Endodermal cell (in vitro differentiated cells): ENCODE results near the gene TMEM250. TPM values are rescaled to one million over a fixed set of nuclear protein-coding genes. Genes with fewer than 3 reads are reported as not detected.

Source experiments
- DNase-seq: peaks from one replicate; pipeline ENCODE4 v3.0.0-alpha.2; 2017
- H3K27ac ChIP-seq: 2 replicates; pipeline ENCODE4 v1.5.1; 2013; ENCODE audit warnings: mild to moderate bottlenecking, low read depth, low read length, moderate library complexity
- H3K27me3 ChIP-seq: 2 replicates; pipeline ENCODE4 v1.6.1; 2013; ENCODE audit warnings: mild to moderate bottlenecking, low read length, moderate library complexity; ENCODE audit not compliant: insufficient read depth, control insufficient read depth, poor library complexity, severe bottlenecking
- H3K36me3 ChIP-seq: 2 replicates; pipeline ENCODE4 v1.7.0; 2013; ENCODE audit warnings: mild to moderate bottlenecking, low read length, moderate library complexity; ENCODE audit not compliant: control insufficient read depth, insufficient read depth
- H3K4me1 ChIP-seq: one replicate; pipeline ENCODE4 v1.7.0; 2013; ENCODE audit warnings: low read length; ENCODE audit not compliant: control insufficient read depth, insufficient read depth
- H3K4me3 ChIP-seq: 2 replicates; pipeline ENCODE4 v1.5.1; 2013; ENCODE audit warnings: mild to moderate bottlenecking, low read length, moderate library complexity
- H3K9ac ChIP-seq: 2 replicates; pipeline ENCODE4 v1.6.1; 2013; ENCODE audit warnings: mild to moderate bottlenecking, low read length, moderate library complexity; ENCODE audit not compliant: poor library complexity, severe bottlenecking; ENCODE audit errors: extremely low read depth
- H3K9me3 ChIP-seq: 2 replicates; pipeline ENCODE4 v1.6.1; 2013; ENCODE audit warnings: mild to moderate bottlenecking, low read length, moderate library complexity; ENCODE audit not compliant: control insufficient read depth
- H3K27ac Mint-ChIP-seq: 2 replicates; pipeline ENCODE4 v1.8.0; 2020; ENCODE audit warnings: mixed read lengths
- H3K27me3 Mint-ChIP-seq: 2 replicates; pipeline ENCODE4 v1.8.0; 2021; ENCODE audit warnings: mild to moderate bottlenecking, mixed read lengths; ENCODE audit not compliant: insufficient read depth
- H3K36me3 Mint-ChIP-seq: 2 replicates; pipeline ENCODE4 v1.8.0; 2020; ENCODE audit warnings: low read depth, mixed read lengths
- H3K4me1 Mint-ChIP-seq: 2 replicates; pipeline ENCODE4 v1.8.0; 2020; ENCODE audit warnings: mixed read lengths
- H3K4me3 Mint-ChIP-seq: 2 replicates; pipeline ENCODE4 v1.8.0; 2020; ENCODE audit warnings: mild to moderate bottlenecking, moderate library complexity, mixed read lengths
- H3K9me3 Mint-ChIP-seq: 2 replicates; pipeline ENCODE4 v1.8.0; 2020; ENCODE audit warnings: mild to moderate bottlenecking, mixed read lengths
- WGBS, 2 experiments: methylation state at CpG; one replicate each; pipeline versions ENCODE4 v1.1.5 to v1.1.7; 2013; ENCODE audit warnings: missing lambda C conversion rate in 2 of 2, mixed read lengths in 1 of 2; ENCODE audit not compliant: insufficient coverage in 1 of 2, insufficient read length in 1 of 2; 5-methylcytosine and 5-hydroxymethylcytosine counted together
- total RNA-seq, 2 donors: library from RNA; stranded (reverse); fragmentation: NEBNext Ultra II Directional in 1 of 2; extraction: Animal tissue kit (Norgen Biotek cat#: 25700) in 1 of 2; gene quantifications; 2 replicates in 1 of 2; 3 replicates in 1 of 2; pipeline ENCODE4 v1.2.1, GENCODE V29; 2021
- TF ChIP-seq, protein P1 (sequence below): fragments of 200-600 bp; sonication (generic); conservative IDR thresholded peaks from 2 replicates; pipeline ENCODE4 v1.5.0; 2021; ENCODE audit warnings: antibody characterized with exemption, mild to moderate bottlenecking

Gene TMEM250
- total RNA-seq, 2 donors from 2014 or later: 56.4 to 58.4 TPM

DNA sequence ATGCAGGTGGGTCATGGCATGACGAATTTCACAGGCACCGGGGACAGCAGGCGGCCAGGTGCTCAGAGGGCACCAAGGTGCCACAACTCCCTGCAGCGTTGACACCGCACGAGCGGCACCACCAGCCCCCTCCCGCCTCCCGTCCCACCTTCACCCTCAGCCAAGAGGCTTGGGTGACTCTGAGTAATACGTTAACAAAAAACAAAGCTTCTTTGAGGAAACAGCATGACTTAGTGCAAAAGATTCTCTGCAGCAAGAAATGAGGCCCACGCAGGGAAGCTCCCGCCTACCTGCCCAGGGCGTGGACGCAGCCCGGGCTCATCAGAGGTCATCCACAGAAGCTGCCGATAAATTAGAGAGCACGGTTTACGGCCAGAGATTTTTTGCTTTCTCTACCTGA is 4.1 kb downstream of the TMEM250 start:
- H3K27ac ChIP-seq: no peak overlapping the region
- H3K9me3 ChIP-seq: no peaks in the 10 kb centered on the region
- no peaks in the 10 kb centered on the region for H3K27me3 ChIP-seq
- no peak for DNase-seq
- H3K9ac ChIP-seq: no peak overlapping the region
- H3K4me3 Mint-ChIP-seq: no peak overlapping the region
- H3K27ac Mint-ChIP-seq: no peak overlapping the region
- no peak overlapping the region for H3K4me3 ChIP-seq
- peaks cover 7% of the 10 kb centered on the region for H3K36me3 ChIP-seq
- no peaks in the 10 kb centered on the region for H3K4me1 ChIP-seq
- no peaks in the 10 kb centered on the region for H3K9me3 Mint-ChIP-seq
- 92 to 94% methylated on average over 14 to 18 of the region's 18 CpGs for WGBS, 2 experiments
- H3K36me3 Mint-ChIP-seq: peaks cover 14% of the 10 kb centered on the region
- TF ChIP-seq, protein P1, sequence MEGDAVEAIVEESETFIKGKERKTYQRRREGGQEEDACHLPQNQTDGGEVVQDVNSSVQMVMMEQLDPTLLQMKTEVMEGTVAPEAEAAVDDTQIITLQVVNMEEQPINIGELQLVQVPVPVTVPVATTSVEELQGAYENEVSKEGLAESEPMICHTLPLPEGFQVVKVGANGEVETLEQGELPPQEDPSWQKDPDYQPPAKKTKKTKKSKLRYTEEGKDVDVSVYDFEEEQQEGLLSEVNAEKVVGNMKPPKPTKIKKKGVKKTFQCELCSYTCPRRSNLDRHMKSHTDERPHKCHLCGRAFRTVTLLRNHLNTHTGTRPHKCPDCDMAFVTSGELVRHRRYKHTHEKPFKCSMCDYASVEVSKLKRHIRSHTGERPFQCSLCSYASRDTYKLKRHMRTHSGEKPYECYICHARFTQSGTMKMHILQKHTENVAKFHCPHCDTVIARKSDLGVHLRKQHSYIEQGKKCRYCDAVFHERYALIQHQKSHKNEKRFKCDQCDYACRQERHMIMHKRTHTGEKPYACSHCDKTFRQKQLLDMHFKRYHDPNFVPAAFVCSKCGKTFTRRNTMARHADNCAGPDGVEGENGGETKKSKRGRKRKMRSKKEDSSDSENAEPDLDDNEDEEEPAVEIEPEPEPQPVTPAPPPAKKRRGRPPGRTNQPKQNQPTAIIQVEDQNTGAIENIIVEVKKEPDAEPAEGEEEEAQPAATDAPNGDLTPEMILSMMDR: no peak
- peaks cover 2% of the 10 kb centered on the region for H3K4me1 Mint-ChIP-seq
- peaks cover 7% of the 10 kb centered on the region for H3K27me3 Mint-ChIP-seq

DNA sequence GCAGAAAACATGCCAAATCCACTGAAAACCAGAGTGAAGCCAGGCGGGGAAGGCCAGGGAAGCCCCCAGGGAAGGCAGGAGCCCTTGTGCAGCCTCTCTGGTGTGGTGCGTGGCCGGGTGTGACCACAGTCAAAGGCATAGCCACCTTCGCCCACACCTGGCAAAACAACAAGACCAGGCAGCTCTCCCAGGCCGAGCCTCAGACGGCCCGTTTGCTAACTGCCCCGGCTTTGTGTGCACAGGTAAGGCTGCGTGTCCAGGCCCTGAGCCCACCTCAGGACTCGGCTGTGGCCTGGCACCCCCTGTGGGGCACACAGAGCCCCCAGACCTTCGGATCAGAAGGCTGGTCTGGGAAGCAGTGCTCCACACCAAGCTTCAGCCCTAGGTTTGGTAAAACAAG is 6.1 kb downstream of the TMEM250 start:
- no peak overlapping the region for H3K27ac Mint-ChIP-seq
- H3K9me3 Mint-ChIP-seq: no peaks in the 10 kb centered on the region
- peaks cover 7% of the 10 kb centered on the region for H3K27me3 Mint-ChIP-seq
- H3K4me3 ChIP-seq: no peak overlapping the region
- DNase-seq: no peak
- no peak overlapping the region for H3K4me3 Mint-ChIP-seq
- TF ChIP-seq, protein P1: no peak
- H3K36me3 ChIP-seq: peaks cover 7% of the 10 kb centered on the region
- no peak overlapping the region for H3K27ac ChIP-seq
- no peaks in the 10 kb centered on the region for H3K9me3 ChIP-seq
- peaks cover 14% of the 10 kb centered on the region for H3K36me3 Mint-ChIP-seq
- no peak overlapping the region for H3K9ac ChIP-seq
- H3K27me3 ChIP-seq: no peaks in the 10 kb centered on the region
- H3K4me1 ChIP-seq: no peaks in the 10 kb centered on the region
- H3K4me1 Mint-ChIP-seq: peaks cover 2% of the 10 kb centered on the region
- 90 to 98% methylated on average over 9 to 11 of the region's 11 CpGs for WGBS, 2 experiments

DNA sequence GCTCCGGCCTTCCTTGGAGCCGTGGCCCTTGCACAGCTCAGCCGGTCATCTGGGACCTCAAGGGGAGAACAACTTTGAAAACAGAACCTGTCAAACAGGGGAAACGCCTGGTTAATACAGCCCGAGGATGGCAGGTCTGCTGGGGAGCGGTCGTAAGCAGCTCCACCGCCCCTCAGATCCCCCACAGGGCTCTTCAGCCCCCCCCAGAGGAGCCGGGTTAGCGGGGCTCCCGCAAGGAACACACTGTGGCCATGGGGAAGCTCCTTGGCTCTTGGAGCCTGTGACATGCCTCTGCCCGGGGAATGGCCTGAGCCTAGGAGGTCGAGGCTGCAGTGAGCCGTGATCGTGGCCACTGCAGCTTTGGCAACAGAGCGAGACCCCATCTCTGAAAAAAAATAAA is 6.8 kb downstream of the TMEM250 start:
- Histone ChIP-seq H3K27me3 (no peaks in the 10 kb centered on the region), H3K9me3 (no peaks in the 10 kb centered on the region), H3K4me3 (no peak overlapping the region), H3K4me1 (no peaks in the 10 kb centered on the region), H3K27ac (no peak overlapping the region), H3K36me3 (peaks cover 7% of the 10 kb centered on the region), H3K9ac (no peak overlapping the region)
- peaks cover 8% of the 10 kb centered on the region for H3K27me3 Mint-ChIP-seq
- DNase-seq: no peak
- H3K27ac Mint-ChIP-seq: no peak overlapping the region
- H3K4me3 Mint-ChIP-seq: no peak overlapping the region
- TF ChIP-seq, protein P1: no peak
- H3K36me3 Mint-ChIP-seq: peaks cover 14% of the 10 kb centered on the region
- no peaks in the 10 kb centered on the region for H3K9me3 Mint-ChIP-seq
- 90 to 95% methylated on average over 13 to 16 of the region's 16 CpGs for WGBS, 2 experiments
- H3K4me1 Mint-ChIP-seq: peaks cover 2% of the 10 kb centered on the region
